PFSK-1 (cell line): ENCODE data around the gene UBXN10.

Source experiments
- SIN3A ChIP-seq: IDR thresholded peaks from 2 replicates; pipeline ENCODE4 v1.6.1; 2012; ENCODE audit warnings: mild to moderate bottlenecking, low read length, moderate library complexity, borderline replicate concordance; ENCODE audit not compliant: insufficient read depth
- TAF1 ChIP-seq: IDR thresholded peaks from 2 replicates; pipeline ENCODE4 v1.6.1; 2012; ENCODE audit warnings: low read length, control low read depth, borderline replicate concordance; ENCODE audit not compliant: insufficient read depth
- TF ChIP-seq, protein P1 (sequence below), 2 experiments: IDR thresholded peaks; 2 replicates each; pipeline versions ENCODE4 v1.6.1 to v1.8.0; 2011 to 2012; ENCODE audit warnings: low read depth in 2 of 2, low read length in 2 of 2, control low read depth in 1 of 2, inconsistent platforms in 1 of 2, mild to moderate bottlenecking in 1 of 2, moderate library complexity in 1 of 2; ENCODE audit not compliant: insufficient read depth in 1 of 2

DNA sequence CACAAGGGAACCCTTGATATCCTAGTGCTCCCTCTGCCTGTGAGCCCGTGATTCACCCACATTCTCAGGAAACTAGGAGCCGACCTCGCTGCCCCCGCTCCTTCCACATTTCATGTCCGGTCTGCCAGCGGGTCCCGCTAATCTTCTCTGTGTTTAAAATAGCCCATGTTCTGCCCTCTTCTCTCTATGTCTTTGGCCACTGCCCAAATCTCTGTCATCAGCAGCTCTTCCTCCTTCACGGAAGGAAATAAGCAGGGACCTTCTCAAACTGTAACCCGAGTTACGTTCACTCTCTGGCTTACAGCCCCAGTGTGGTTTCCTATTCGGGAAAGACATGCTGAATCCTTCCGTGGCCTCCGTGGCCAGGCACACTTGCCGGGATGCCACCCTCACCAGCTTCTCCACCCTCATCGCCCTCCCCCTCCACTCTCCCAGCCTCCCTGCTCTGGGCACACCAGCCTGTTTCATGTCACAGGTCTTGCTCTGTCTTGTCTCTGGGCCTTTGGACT, 21.1 kb upstream of the UBXN10 start:
- TF ChIP-seq TAF1: no peak
- TF ChIP-seq, protein P1, sequence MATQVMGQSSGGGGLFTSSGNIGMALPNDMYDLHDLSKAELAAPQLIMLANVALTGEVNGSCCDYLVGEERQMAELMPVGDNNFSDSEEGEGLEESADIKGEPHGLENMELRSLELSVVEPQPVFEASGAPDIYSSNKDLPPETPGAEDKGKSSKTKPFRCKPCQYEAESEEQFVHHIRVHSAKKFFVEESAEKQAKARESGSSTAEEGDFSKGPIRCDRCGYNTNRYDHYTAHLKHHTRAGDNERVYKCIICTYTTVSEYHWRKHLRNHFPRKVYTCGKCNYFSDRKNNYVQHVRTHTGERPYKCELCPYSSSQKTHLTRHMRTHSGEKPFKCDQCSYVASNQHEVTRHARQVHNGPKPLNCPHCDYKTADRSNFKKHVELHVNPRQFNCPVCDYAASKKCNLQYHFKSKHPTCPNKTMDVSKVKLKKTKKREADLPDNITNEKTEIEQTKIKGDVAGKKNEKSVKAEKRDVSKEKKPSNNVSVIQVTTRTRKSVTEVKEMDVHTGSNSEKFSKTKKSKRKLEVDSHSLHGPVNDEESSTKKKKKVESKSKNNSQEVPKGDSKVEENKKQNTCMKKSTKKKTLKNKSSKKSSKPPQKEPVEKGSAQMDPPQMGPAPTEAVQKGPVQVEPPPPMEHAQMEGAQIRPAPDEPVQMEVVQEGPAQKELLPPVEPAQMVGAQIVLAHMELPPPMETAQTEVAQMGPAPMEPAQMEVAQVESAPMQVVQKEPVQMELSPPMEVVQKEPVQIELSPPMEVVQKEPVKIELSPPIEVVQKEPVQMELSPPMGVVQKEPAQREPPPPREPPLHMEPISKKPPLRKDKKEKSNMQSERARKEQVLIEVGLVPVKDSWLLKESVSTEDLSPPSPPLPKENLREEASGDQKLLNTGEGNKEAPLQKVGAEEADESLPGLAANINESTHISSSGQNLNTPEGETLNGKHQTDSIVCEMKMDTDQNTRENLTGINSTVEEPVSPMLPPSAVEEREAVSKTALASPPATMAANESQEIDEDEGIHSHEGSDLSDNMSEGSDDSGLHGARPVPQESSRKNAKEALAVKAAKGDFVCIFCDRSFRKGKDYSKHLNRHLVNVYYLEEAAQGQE (IDR thresholded peaks at IDR 0.05; ENCODE audit: insufficient read depth in 1 of 2, low read depth in 2 of 2, low read length in 2 of 2): no peak
- no peak for TF ChIP-seq SIN3A
